GM21447 (cell line): ENCODE results near the gene UBE2E2.
"Not testable (repeated sequence)": the region's sequence is repeated elsewhere in the genome, so short reads cannot be mapped to it uniquely, and the experiment has no call there.

Experiments
- ATAC-seq: cut with Tn5 transposase; IDR thresholded peaks from one replicate; pipeline ENCODE4 v1.9.1; 2021; ENCODE audit not compliant: unreplicated experiment

The UBE2E2 gene

GRCh38 chr3:23320586-23321570 lies 117.8 kb downstream of the UBE2E2 start:
- no peak for ATAC-seq

GRCh38 chr3:23324745-23325144 lies 121.6 kb downstream of the UBE2E2 start:
- ATAC-seq = peak; percentile 64

GRCh38 chr3:23325466-23326065 lies 122.4 kb downstream of the UBE2E2 start:
- peak; percentile 60 for ATAC-seq

- no peak for ATAC-seq
These were observed 126.5 kb downstream of the UBE2E2 start for GRCh38 chr3:23329471-23330105.

GRCh38 chr3:23330568-23330967 lies 127.4 kb downstream of the UBE2E2 start:
- ATAC-seq = no peak

GRCh38 chr3:23331141-23331935 lies 128.2 kb downstream of the UBE2E2 start:
- ATAC-seq = no peak

- ATAC-seq = no peak
These were observed 130.5 kb downstream of the UBE2E2 start for GRCh38 chr3:23333633-23334032.

- not testable (repeated sequence) for ATAC-seq
These were observed 133.7 kb downstream of the UBE2E2 start for GRCh38 chr3:23336853-23337252.

- peak; percentile 71 for ATAC-seq
These were observed 138.2 kb downstream of the UBE2E2 start for GRCh38 chr3:23341147-23341838.

GRCh38 chr3:23342343-23342742 lies 139.2 kb downstream of the UBE2E2 start:
- no peak for ATAC-seq

GRCh38 chr3:23343509-23343908 lies 140.4 kb downstream of the UBE2E2 start:
- no peak for ATAC-seq

GRCh38 chr3:23344886-23345285 lies 141.8 kb downstream of the UBE2E2 start:
- ATAC-seq = no peak

- not testable (repeated sequence) for ATAC-seq
These were observed 146.3 kb downstream of the UBE2E2 start for GRCh38 chr3:23349444-23349843.

- no peak for ATAC-seq
These were observed 153.0 kb downstream of the UBE2E2 start for GRCh38 chr3:23356169-23356568.

GRCh38 chr3:23356923-23357322 lies 153.8 kb downstream of the UBE2E2 start:
- ATAC-seq = no peak

GRCh38 chr3:23359116-23359515 lies 156.0 kb downstream of the UBE2E2 start:
- ATAC-seq = no peak

GRCh38 chr3:23365066-23365465 lies 161.9 kb downstream of the UBE2E2 start:
- ATAC-seq = no peak

- no peak for ATAC-seq
These were observed 165.6 kb downstream of the UBE2E2 start for GRCh38 chr3:23368731-23369130.

GRCh38 chr3:23372285-23372684 lies 169.2 kb downstream of the UBE2E2 start:
- ATAC-seq = no peak

- ATAC-seq = no peak
These were observed 173.6 kb downstream of the UBE2E2 start for GRCh38 chr3:23376516-23377248.
